Stimulated activated CD8-positive, alpha-beta memory T cell treated with anti-CD3 and anti-CD28 coated beads, Interleukin-15, amount 100 ng/mL, for 48 hours (primary cell): ENCODE data around the gene JARID2.

Source experiments
- DNase-seq, 2 donors: peaks; one replicate each; pipeline ENCODE4 v3.0.0-alpha.2; 2020; ENCODE audit warnings: low read depth in 2 of 2

Gene JARID2

GRCh38 chr6:15490242-15491100, 244.6 kb downstream of the JARID2 start:
- DNase-seq: no peak

GRCh38 chr6:15491255-15491985, 245.6 kb downstream of the JARID2 start:
- DNase-seq: peak; percentile 24 to 43

DNA sequence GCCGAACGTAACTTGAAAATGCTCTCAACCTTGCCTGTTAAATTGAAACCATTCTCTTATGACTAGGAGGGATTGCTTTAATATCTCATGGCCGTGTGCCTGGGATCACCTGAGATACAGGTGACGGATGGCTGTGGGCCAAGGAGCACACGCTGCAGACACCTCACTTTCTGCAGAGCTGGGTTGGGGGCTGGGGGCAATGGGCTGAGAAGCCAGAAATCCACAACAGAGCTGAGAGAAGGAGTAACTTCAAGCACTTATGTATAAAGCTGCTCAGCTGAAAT, 246.1 kb downstream of the JARID2 start:
- no peak for DNase-seq

DNA sequence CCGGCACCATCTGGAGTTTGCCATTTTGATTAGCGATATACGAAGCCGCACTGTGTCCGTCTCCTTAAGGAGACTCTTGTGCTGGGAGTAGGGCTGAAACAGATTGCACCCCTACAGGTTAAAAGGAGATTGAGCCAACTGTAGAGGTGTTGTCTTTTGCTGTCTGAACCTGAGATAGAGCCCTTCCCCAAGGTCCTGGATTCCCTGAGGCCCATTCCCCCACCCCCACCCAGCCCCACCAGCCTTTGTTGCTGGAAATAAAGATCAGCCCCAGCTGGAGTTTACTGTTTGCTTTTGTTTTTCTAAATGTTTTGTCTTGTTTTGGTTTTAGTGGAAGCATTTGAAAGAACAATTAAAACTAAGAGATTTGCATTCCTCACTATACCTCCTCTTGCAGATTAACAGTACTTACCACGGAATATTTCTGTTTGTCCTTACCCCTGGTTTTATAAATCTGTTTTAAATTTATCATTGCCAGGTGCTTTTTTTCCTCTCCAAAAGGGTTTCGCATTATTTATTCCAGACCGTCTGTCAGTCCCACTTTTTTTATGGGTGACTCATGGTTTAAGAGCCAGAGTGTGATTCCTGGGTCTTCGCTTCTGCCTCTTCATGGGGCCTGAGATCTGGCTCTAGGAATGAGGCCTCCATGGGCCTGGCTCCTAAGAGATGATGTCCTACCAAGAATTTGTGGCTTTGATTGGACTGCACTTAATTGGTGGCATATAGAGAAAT, 247.7 kb downstream of the JARID2 start:
- no peak for DNase-seq

DNA sequence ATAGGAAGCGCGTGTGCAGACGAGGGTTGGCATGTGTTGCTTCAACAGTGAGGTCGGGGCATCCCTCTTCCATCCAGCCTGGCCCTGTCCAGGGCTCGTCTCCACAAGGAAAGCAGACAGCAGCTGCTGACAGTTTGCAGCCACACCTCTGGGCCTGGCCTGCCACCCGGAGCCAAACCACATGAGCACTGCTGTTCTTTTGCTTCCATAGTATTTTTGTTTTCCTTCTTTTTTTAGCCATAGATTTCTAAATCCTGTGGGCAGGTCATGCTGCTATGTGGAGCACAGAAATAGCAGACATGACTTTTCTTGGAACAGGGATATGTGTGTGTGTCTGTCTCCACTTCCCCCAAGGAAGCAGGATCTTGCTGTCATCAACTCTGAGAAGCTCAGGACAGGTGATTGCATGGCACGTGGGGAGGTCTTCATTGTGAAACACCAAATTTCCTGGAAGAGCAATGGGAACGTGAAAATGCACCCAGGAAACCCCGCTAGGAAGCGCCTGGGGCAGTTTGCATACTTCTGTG, 249.6 kb downstream of the JARID2 start:
- no peak for DNase-seq

- no peak for DNase-seq
Observed at GRCh38 chr6:15496345-15497131, 250.7 kb downstream of the JARID2 start.

DNA sequence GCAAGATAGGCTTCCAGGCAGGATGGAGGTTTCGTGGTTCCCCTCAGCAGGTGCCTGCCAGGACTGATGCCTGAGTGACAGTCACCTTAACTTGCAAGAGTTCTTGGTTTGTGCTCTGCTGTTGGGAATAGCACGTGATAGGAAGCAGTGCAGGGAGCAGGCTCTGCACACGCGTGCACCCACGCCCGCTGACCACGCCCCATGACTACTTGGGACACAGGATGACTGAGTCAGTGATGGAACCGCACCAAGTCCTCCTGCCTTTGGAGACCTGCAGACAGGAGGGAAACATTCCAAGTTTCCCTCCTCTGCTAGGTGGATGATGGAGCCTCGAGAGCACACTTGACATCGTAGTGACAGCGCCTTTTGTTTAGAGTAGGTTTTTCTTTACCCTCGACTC, 252.8 kb downstream of the JARID2 start:
- DNase-seq: no peak

DNA sequence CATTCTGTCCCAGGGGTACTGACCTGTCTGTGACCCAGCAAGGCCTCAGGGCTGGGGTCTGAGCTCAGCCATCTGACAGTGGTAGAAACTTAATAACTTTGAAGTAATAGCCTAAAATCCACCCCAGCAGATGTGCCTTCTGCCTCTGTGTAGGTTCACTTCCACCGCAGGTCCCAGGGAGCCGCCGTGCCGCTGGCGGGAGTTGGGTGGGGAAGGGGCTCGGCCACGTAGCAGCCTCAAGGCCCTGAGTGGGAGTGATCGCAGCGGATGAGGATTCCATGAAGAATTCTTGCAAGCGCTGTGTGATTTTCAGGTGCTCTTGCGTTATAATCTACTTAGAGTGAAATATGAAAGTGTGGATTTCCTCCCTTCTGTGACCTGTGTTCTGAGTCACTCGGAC, 253.3 kb downstream of the JARID2 start:
- DNase-seq: no peak

DNA sequence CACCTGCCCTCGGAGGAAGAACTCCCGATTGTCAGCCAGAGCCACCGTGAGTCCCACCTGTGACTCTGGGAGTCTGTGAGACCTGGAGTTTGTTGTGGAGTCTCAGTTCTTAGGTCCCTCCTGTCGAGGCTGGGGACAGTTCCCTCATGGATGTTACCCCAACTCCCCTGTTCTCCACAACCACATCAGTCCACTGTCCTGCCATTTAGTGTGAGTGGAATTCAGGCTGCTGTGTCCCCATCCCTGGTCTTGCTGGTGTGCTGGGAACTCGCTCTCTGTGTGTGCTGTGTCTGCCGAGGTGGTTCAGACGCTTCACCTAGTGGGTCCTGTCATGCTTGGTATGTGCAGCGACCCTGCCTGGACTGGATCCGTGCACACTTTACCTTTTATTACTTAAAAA, 253.7 kb downstream of the JARID2 start:
- no peak for DNase-seq

GRCh38 chr6:15500078-15500740, 254.3 kb downstream of the JARID2 start:
- no peak for DNase-seq

- DNase-seq: no peak
Observed at GRCh38 chr6:15500901-15501825, 255.3 kb downstream of the JARID2 start.

- DNase-seq: no peak
Observed at GRCh38 chr6:15501826-15502445, 256.1 kb downstream of the JARID2 start.

DNA sequence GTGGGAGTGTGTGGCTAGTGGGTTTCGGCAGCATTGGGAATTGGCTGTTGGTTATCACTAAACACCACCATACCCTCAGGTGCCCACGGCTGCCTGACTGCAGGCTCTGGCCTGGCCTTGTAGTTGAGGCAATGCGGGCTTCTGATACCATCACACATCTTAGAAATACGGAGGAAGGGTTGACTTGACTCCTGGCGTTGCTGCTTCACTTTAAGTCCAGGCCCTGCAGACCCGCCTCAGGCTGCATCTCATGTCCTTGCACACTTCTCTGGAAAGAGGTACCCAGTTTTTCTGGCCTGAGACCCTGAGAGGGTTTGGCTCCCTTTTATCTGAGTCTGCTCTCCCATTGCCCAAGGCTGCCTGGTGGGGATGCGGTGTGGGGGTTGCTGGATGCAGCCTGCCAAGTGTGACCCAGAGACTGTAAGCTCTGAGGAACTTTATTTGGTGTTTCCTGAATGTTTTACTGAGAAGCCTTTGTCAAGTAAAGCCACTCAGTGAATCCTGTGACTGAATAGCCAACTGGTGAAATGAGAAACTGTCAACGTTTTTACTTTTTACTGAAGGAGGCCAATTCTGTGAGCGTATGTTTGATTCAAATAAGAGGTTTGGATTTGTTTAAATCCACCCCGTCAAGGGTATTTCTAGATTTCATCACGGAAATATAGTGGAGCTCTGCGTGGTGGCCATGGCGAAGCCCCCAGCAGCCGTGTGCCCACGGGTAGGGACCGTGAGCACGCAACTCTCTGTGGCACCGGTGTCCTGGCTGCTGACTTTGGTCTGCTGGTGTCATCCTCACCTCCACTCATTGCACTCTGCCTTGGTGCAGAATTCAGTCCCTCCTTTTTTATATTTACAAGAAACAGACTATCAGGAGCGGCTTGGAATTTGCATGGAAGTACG, 256.8 kb downstream of the JARID2 start:
- no peak for DNase-seq

DNA sequence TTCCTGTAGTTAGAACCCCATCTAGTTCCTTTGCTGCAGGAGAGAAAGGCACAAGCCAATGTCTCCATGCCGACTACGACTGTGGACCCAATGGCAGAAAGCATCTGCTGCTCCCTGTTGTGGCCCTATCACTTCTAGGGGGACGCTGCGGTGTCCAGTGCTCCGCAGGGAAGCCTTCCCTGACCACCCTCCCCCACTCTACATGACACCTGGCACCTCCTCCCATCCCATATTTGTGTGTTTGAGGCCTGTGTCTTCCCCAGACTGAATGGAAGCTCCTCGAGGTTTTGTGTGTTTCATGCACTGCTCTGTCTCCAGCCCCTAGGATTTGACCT, 257.4 kb downstream of the JARID2 start:
- no peak for DNase-seq

- no peak for DNase-seq
Observed at GRCh38 chr6:15504040-15504495, 258.2 kb downstream of the JARID2 start.

DNA sequence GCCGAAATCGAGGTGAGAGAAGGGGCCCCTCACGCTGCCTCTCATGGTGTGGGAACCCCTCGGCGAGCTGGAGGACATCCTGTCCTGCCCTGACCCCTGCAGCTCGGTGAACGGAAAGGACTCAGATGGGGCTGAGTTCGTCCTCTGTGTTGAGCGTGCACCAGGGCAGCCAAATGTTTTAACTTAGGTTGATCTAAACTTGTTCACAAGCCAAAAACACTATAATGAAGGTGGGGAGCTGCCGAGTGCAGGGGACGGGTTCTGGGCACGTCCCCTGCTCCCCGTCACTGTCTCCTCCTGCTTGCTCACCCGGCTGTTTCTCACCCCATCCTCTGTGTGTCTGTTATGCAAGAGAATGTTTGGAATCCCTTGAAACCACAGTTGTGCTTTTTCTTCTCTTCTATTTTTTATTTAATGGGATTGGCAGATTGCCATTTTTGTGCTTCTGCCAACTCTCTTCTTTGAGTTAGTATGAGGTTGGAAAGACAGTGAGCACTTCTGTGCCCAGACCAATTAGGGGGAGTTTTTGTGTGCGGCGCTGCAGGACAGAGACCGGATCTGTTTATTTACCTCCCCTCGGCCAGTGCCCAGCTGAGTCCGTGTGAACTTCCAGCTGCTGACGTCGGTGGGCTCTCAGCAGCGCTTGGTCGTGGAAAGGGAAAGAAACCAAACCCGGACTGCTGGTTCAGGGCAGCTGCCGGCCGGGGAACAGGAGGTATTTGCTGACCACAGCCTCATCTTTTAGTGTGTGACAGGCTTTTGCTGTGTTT, 258.9 kb downstream of the JARID2 start:
- no peak for DNase-seq

DNA sequence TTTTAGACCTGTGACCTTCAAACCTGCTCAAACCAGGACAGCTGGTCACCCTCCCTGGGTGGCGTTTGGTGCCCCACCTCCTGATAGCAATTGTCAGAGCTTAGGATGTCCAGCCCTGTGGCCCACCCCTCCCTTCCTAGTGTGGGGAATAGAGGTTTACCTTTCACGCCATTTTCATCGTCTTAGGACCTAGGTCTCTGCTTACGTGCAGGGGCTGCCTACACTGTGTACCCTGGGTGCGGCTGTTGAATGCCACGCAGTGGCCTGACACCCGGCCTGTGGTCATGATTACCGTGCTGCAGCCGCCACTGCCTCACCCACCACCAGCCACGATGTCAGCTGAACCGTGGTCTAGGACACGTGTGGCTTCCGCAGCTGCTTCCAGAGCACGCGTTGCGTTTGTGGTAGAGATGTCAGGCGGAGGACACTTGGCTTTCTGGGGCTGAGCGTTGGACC, 259.6 kb downstream of the JARID2 start:
- no peak for DNase-seq

DNA sequence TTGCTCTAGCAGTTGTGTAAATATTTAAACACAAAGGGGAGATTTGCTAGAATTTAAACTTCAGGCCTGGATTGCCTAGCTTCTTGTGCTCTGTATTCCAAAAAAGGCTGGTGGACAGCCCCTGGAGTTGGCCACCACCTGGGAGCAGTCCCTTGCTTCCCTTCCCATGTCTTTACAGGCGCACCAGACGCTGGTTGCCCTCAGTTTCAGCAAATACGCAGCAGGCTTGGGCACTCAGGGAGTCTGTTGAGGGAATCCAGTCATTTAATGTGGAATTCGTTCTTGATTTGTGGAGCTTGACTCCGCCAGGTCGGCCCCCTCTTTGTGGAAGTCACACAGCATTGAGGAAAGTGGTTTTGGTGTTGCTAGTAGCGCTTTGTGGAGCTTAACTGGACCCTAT, 260.2 kb downstream of the JARID2 start:
- no peak for DNase-seq
